ENCODE data around the gene CEL.
A peak's percentile ranks its signal among the peaks of the same experiment; 100 is the strongest.
"Not testable (repeated sequence)": the region's sequence is repeated elsewhere in the genome, so short reads cannot be mapped to it uniquely, and the experiment has no call there.

The CEL gene

DNA sequence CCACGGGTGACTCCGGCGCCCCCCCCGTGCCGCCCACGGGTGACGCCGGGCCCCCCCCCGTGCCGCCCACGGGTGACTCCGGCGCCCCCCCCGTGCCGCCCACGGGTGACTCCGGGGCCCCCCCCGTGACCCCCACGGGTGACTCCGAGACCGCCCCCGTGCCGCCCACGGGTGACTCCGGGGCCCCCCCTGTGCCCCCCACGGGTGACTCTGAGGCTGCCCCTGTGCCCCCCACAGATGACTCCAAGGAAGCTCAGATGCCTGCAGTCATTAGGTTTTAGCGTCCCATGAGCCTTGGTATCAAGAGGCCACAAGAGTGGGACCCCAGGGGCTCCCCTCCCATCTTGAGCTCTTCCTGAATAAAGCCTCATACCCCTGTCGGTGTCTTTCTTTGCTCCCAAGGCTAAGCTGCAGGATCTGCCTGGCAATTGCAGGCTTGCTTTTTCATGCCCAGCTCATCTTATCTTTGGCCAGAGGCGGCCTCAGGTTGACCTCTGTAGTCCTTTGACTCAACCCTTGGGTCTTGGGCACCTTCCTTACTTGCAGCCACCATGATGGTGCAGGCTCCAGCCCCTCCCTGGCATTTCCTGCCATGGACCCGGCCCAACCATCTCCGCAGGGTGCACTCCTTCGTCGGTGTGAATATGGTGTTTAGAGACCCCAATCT, 9.8 kb downstream of the CEL start:
- no peak overlapping the region for H3K4me3 ChIP-seq (ENCODE audit: low read depth, low read length)
- DNase-seq (ENCODE audit: low read depth): no peak
- TF ChIP-seq, protein P1, sequence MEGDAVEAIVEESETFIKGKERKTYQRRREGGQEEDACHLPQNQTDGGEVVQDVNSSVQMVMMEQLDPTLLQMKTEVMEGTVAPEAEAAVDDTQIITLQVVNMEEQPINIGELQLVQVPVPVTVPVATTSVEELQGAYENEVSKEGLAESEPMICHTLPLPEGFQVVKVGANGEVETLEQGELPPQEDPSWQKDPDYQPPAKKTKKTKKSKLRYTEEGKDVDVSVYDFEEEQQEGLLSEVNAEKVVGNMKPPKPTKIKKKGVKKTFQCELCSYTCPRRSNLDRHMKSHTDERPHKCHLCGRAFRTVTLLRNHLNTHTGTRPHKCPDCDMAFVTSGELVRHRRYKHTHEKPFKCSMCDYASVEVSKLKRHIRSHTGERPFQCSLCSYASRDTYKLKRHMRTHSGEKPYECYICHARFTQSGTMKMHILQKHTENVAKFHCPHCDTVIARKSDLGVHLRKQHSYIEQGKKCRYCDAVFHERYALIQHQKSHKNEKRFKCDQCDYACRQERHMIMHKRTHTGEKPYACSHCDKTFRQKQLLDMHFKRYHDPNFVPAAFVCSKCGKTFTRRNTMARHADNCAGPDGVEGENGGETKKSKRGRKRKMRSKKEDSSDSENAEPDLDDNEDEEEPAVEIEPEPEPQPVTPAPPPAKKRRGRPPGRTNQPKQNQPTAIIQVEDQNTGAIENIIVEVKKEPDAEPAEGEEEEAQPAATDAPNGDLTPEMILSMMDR (conservative IDR thresholded peaks at IDR 0.05; ENCODE audit: low read depth, low read length): no peak

- not testable (repeated sequence) for DNase-seq (ENCODE audit: low read depth)
These were observed 10.4 kb downstream of the CEL start for GRCh38 chr9:133072210-133072609.

GRCh38 chr9:133073086-133074014, 11.6 kb downstream of the CEL start:
- DNase-seq (ENCODE audit: low read depth): no peak
- TF ChIP-seq, protein P1 (conservative IDR thresholded peaks at IDR 0.05; ENCODE audit: low read depth, low read length): no peak
- no peak overlapping the region for H3K4me3 ChIP-seq (ENCODE audit: low read depth, low read length)

More at GRCh38 chr9:133072210-133072609, 10.4 kb downstream of the CEL start:
- not testable (repeated sequence) for H3K4me3 ChIP-seq (ENCODE audit: low read depth, low read length)

DNA sequence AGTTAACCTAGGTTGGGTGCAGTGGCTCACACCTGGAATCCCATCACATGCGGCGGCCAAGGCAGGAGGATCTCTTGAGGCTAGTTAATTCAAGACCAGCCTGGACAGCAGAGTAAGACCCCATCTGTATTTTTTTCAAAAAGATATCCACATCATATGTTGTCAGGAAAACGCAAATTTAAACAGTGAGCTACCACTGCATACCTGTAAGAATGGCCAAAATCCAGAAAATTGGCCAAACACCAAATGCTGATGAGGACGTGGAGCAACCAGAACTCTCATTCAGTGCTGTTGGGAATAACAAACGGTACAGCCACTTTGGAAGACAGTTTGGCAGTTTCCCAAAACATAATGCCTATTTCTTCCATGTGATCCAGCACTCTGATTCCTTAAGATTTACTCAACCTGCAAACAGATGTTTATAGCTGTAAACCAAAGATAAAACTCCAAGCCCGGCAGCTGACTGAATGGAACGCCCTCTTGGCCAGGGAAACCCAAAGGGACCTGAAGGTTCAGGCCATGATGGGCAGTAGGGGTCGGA, 12.4 kb downstream of the CEL start:
- no peak overlapping the region for H3K4me3 ChIP-seq (ENCODE audit: low read depth, low read length)
- DNase-seq (ENCODE audit: low read depth): peak; percentile 40
- TF ChIP-seq, protein P1 (conservative IDR thresholded peaks at IDR 0.05; ENCODE audit: low read depth, low read length): no peak

GRCh38 chr9:133075925-133076630, 14.3 kb downstream of the CEL start:
- H3K4me3 ChIP-seq (ENCODE audit: low read depth, low read length): no peak overlapping the region
- peak; percentile 91 for DNase-seq (ENCODE audit: low read depth)
- TF ChIP-seq, protein P1 (conservative IDR thresholded peaks at IDR 0.05; ENCODE audit: low read depth, low read length): no peak

- H3K4me3 ChIP-seq (ENCODE audit: low read depth, low read length): no peak overlapping the region
- DNase-seq (ENCODE audit: low read depth): no peak
- TF ChIP-seq, protein P1 (conservative IDR thresholded peaks at IDR 0.05; ENCODE audit: low read depth, low read length): no peak
These were observed 14.9 kb downstream of the CEL start for GRCh38 chr9:133076691-133077090.

- DNase-seq (ENCODE audit: low read depth): no peak
- TF ChIP-seq, protein P1 (conservative IDR thresholded peaks at IDR 0.05; ENCODE audit: low read depth, low read length): no peak
- no peak overlapping the region for H3K4me3 ChIP-seq (ENCODE audit: low read depth, low read length)
These were observed 16.7 kb downstream of the CEL start for GRCh38 chr9:133078486-133078885.

Data from choroid plexus epithelial cell (primary cell).